HL-60 (cell line): ENCODE data around the gene KCNMA1.

ENCODE experiments used
- CTCF ChIP-seq: IDR thresholded peaks from one replicate; pipeline ENCODE4 v1.5.1; 2011; ENCODE audit warnings: low read length, control low read depth, inconsistent platforms; ENCODE audit not compliant: insufficient read depth
- POLR2AphosphoS5 ChIP-seq: IDR thresholded peaks from 2 replicates; pipeline ENCODE4 v1.6.1; 2012; ENCODE audit warnings: low read depth

- TF ChIP-seq CTCF, result no peak
- TF ChIP-seq POLR2AphosphoS5, result no peak
Measured at GRCh38 chr10:77611221-77611620, 26.4 kb downstream of the KCNMA1 start.
